HG02870 (cell line): Measurements from ENCODE around the gene GABBR1.

Experiments used
- ATAC-seq: cut with Tn5 transposase; IDR thresholded peaks from one replicate; pipeline ENCODE4 v1.9.1; 2021; ENCODE audit warnings: mild to moderate bottlenecking, moderate library complexity; ENCODE audit not compliant: unreplicated experiment

GABBR1 gene

DNA sequence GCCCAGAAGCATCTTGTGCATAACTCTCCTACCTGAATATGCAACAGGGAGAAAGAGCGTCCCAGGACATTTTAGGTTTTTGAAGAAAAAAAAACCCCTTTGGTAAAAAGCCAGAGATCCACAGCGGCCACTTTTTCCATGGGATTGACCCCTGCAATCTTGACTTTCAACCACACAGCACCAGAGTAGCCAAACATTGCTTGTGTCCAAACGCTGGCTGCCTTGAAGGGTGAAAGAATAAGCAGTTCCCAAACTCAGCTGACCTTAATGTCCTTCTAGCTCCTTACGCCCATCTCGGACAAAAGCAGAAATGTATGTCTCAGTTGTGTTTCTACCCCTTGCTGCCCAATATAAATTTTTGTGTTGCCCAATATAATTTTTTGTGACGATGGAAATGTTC, 22.7 kb upstream of the GABBR1 start:
- ATAC-seq, result no peak

DNA sequence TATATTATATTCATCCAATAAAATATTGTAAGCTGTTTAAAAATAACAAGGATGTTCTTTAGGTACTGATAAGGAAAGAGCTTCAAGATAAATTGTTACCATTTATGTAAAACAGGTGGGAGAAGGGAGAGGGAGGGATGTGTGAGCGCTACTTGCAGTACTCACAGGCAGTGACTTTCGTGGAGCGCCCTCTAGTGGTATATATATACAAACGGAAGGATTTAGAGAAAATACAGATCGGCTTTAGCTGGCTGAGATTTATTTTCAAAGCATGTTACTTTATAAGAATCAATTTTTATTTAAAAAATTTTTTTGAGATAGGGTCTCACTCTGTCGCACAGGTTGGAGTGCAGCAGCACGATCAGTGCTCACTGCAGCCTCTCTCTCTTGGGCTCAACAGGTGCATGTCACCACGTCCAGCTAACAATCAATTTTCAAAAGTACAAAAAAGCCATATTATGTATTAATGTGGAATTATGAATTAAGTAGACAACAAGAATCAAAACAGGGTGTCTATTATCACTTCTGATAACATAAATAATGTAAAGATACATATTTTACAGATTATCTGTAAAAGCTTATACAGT, 20.6 kb upstream of the GABBR1 start:
- ATAC-seq, result no peak

GRCh38 chr6:29652198-29652584, 19.2 kb upstream of the GABBR1 start:
- ATAC-seq, result no peak

GRCh38 chr6:29651413-29652197, 18.6 kb upstream of the GABBR1 start:
- no peak for ATAC-seq

DNA sequence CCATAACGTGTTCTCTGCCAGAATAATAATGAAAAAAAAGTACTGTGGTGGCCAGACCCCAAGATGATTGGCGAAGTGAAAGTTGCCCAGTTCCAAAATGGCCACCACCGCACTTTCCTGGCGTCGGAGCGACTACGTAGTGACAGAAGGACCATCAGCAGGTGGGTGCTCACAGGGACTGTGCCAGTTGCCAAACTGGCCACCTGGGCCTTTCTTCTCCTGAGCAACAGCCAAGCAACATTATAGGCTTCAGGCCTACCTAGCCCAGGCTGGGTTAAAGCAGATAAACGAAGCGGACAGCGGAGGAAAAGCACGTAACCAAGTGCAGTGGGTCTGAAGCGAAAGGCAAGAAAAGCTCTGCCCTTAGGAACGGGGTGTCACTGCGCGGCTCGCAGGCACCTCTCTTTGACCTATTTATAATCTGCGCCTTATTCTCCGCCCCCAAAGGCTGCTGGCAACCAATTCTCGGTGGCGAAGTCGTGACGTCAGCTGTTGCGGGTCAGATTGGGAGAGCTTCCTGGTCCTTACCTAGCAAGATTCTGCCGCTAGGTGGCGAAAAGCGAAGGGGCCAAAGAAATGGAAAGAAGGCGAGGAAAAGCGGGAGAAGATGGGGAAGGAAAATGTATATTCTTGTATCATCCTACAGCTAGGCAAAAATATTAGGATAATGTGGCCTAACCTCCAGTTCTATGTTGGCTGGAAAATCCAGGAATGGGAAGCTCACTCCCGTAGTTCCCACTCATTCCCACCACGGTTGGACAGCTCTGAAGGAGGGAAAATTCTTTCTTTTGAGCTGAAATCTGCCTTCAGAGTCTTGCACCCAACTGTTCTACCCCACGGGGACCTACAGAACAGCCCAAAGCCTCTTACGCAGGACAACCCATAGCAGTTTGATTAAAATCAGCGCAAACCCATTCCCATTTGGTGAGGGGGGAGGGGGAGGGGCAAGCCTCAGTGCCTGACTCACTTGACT, 17.0 kb upstream of the GABBR1 start:
- ATAC-seq, result peak; percentile 94

- no peak for ATAC-seq
Measured at GRCh38 chr6:29647927-29648642, 15.1 kb upstream of the GABBR1 start.

- no peak for ATAC-seq
Measured at GRCh38 chr6:29641430-29642148, 8.6 kb upstream of the GABBR1 start.

- no peak for ATAC-seq
Measured at GRCh38 chr6:29637247-29637646, 4.3 kb upstream of the GABBR1 start.

GRCh38 chr6:29633534-29633905, 537 bp upstream of the GABBR1 start:
- ATAC-seq, result no peak

DNA sequence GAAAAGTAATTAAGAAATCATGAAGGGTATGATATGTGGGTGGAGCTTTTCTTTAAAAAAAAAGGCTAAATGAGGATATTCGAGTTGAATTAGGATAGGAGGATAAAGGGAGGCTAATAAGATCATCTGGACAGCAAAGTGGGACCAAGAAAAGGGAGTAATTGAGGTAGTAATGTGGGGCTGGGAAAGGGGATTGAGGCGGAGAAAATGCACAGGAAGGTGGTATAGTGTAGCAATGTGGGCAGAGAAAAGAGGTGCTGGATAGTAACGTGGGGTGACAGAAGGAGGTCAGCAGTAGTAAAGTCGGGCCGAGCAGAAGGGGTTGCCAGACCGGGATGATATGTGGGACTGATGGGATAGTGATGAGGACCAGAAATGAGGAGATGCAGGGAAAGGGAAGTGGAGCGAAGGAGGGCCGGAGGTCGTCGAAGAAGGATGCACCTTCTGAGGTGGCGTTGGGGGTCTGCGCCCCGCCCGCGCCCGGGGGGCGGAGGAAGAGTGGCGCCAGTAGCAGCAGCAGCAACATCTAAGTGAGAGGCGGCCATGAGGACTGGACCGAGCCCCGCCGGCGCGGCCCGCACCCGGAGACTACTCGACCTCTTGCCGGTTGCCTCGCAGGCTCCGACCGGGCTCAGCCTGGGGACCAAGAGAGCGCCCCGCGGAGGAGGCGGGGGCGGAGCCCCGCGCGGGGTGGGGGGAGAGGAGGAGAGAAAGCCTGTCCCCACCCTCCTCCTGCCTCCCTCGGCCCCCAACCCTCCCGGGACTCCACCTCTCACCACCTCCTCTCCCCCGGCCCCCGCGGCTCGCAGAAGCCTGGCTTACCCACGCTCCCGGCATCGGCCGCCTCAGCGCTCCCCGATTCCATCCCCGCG, 887 bp downstream of the GABBR1 start:
- ATAC-seq, result peak; percentile 22

- no peak for ATAC-seq
Measured at GRCh38 chr6:29631209-29631810, 1.7 kb downstream of the GABBR1 start.

DNA sequence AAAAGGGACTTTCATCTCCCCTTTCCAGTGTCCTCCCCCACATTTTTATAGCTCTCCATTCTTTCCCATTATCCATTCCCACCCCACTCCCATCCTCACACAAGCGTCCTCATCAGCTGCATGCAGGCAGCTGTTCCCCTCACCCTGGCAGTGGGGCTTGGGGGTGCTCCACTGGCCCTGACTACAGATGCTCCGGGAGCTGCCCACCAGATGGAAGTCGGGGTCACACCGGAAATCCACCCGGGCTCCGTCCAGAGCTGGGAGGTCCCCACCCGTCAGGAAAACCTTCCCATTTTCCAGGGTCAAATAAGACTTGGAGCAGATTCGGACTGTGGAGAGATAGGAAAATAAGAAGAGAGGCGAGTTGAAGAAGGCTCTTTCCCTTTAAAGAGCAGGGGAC, 2.7 kb downstream of the GABBR1 start:
- ATAC-seq, result no peak

- no peak for ATAC-seq
Measured at GRCh38 chr6:29629571-29629970, 3.4 kb downstream of the GABBR1 start.

DNA sequence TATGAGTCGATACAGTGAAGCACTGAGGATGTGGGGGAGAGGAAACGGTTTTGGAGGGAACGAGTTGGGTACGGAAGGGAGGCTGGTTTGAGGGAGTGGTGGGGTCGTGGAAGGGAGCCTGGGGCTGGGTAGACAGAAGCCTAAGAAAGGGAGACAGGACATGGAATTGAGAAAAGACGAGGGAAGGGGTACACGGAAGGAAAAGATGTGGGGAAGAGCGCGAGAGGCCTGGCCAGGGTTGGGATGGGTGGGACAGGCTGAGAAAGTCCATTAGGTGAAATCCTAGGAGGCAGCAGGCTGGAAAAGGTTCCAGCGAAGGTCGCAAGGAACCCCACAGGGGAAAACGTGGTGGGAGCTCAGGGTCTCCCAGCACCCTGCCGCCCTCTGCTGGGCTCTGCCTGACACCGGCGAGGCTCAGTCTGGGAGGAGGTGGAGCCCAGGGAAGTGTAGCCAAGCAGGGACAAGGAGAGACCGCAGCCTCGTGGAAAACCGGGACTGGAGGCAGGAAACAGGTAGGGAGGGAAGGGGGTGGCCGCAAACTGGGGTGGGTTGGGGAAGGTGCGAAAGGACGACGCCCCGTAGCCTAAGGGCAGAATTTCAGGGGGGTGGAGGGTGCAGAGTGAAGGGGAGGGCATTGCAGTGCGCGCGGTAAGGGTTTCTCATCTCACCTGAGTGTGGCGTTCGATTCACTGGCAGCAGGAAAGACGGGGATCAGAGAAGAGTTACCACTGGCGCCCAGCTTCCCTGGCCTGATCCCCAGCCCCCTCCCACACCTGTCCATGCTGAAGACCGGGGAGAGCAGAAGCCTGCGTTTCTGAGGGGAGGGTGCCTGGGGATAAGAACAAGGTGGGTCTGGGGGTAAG, 4.3 kb downstream of the GABBR1 start:
- peak; percentile 42 for ATAC-seq

GRCh38 chr6:29627755-29628418, 5.1 kb downstream of the GABBR1 start:
- ATAC-seq, result no peak

DNA sequence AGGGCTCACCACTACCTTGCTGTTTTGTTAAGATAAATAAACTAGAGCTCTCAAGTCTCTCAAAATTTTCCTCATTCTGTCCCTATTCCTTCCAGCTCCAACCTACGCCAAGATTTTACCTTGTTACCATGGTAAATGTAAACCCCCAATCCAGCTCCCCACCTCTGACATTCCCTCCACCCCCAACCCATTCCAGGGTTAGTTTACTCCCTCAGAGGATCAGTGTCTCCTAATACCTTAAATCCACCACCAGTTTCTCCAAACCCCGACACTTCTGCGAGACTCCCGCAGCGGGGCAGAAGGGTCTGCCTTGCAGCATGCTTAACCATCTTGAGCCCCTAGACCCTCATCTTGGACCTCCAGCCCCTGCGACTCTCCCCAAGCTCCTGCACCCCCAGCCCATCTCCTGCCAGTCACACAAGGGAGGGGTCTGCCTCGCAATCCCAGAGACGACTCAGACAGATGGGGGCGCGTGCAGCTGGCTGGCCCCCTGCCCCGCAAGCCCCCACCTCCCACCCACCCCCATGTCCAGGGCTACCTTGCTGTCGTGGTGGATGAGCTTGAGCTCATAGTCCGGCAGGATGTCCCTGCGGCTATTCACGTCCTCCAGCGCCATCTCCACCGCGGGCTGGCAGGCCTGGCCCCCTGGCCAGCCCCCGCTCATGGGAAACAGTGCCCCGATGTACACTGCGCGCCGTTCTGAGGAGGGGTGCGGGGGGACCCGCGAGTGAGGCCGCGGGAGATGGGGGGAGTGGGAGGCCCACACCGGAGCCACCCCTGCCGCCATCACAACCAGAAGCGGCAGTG, 5.8 kb downstream of the GABBR1 start:
- no peak for ATAC-seq
